NCI-H524 (cell line): ENCODE measurements around the gene ANO2.
"Not testable (repeated sequence)": the region's sequence is repeated elsewhere in the genome, so short reads cannot be mapped to it uniquely, and the experiment has no call there.

Source experiments
- DNase-seq, 2 experiments: peaks; one replicate each; lab custom pipeline; 2025; lab: John Stamatoyannopoulos, UW

Gene ANO2

DNA sequence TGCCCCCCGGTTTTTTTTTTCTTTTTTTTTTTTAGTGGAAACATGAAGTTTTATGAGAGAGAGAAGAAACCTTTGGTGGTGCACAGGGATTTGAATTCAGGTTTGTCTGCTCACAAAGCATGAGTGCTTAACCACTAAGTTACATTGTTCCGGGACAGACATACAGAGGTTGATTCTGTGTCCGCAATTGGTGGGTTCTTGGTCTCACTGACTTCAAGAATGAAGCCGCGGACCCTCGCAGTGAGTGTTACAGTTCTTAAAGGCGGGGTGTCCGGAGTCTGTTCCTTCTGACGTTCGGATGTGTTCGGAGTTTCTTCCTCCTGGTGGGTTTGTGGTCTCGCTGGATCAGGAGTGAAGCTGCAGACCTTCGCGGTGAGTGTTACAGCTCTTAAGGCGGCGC, 57.2 kb downstream of the ANO2 start:
- not testable (repeated sequence) for DNase-seq

DNA sequence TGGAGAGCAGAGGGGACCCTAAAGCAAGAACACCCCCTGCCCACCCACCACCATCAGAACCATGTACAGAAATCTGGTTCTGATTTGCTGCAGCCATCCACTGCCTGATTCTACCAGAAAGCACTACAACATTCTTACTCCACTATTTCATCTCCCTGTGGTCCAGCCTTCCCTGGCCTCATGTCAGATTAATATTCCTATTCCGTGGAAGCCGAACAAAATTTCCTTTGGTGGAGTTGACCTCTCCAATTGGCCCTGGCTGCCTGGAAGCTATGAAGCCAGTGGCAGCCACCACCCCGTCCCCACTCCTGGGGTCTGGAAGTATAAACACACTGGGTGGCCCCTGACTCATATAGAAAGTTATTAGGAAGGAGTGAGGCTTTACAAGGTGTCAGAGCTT, 60.2 kb downstream of the ANO2 start:
- no peak for DNase-seq

DNA sequence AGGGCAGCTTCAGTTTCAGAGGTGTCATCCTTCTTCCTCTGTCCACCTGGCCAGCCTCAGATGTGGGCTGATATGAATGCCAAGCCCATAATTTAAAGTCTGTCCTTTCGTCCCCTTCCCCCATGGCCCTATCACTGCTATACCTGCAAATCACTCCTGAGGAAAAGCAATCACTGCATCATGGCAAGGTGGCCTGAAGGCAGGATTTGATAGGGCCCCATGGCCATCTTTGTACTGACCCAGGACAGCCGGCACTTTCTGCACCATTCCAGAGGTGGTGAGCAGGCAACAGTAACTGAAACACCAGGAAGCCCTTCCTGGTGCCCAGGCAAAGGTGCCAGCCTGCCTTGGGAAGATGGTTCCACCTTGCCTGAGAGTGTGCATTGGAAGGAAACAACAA, 60.8 kb downstream of the ANO2 start:
- DNase-seq = no peak

DNA sequence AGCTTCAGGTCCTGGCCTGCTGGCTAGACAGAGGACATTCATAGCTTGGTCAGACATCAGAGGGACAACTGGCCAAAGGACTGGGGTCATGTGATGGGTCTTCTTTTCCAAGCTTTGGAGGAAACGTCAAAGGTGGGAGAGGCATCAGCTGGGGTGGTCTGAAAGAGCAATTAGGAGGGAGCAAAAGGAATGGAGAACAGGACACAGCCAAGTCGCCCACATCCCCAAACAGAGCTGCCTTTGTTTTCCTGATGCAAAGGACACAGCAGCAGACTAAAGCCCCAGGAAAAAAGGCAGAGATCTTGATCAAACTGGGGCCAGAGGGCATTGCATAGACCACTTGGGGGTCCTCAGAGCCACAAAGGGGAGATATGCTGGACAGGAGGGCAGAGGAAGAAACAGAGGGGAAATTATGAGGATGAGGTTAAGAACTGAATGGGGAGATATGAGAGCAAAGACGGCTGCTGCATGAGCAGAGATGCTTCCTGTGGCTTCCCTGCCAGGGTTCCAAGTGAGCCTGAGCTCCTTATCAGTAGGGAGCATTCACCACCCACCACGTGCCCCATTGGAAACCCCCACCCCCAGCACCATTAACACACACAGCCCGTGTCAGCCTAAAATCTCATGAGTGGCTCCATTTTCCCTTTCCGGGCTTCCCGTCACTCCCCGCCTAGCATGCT, 62.4 kb downstream of the ANO2 start:
- DNase-seq = no peak

DNA sequence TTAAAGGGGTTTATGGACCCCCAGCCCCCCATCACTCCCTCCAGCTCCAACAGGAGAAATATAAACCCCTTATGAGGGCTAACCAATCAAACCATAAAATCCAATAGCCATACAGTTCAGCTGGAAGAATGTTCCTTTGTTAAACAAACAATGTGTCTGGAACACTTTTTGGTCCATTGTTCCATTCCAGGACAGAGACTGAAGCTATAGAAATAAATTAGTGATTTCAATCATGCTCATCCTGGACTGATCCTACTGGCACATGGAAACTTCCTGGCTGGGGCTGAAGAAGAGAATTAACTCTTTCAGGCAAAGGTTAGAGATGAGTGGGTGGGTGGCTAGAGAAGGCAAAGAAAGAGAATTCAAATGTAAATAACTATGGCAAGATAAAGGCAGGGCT, 63.4 kb downstream of the ANO2 start:
- DNase-seq = no peak

DNA sequence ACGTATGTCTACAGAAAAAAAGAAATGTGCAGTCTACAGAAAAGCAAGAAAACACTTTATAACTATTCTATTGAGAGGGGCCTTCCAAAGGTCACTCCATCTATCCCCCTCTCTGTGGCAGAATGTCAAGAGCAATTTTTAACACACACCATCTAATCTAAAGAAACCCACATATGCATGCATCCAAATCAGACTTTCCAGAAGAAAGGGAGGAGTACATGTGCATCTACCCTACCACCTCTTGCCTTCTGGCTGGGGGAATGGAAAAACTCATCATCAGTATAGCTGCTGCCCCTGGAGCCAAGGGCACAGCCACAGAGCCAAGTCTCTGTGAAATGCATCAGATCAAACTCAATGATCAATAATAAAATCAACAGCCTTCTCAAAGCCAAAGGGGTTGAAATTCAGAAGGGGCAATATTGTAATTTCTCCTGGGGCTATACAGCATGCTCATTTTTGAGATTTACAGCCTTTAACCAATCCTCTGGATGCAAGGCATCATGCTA, 63.9 kb downstream of the ANO2 start:
- DNase-seq = no peak

DNA sequence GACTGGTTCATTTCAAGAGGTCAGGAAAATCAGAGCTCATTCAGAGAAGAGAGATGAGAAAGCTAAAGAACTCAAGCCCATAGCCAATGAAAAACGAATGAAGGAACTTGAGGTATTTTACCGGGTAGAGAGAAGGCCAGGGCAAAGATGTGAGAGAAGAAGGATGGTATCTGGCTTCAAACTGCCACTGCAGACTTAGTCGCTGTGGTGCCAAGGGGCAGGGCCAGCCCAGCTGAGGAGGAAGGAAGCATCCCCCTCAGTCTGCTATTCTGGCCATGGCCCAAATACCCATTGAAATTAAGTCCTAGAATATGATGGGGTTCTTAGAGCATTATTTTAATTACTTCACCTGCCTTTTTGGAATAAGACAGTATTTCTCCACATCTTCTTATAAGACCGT, 69.2 kb downstream of the ANO2 start:
- DNase-seq = no peak

DNA sequence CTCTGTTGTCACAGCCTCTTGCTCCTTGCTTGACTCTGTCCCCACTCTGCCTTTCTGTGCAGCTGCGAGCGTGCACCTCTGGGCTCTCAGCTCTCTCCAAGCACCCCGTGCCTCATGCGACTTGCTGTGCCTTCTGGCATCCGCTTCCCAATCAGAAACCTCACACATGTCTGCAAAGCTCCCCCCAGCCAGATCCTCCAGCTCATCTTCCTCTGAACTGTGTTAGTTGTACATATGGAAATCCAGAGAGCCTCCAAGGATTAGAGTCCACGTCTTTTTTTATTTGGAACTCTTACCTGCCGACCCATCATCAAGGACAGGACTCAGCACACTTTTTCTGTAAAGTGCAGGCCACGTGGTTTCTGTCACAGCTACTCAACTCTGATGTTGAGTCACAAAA, 70.5 kb downstream of the ANO2 start:
- no peak for DNase-seq

DNA sequence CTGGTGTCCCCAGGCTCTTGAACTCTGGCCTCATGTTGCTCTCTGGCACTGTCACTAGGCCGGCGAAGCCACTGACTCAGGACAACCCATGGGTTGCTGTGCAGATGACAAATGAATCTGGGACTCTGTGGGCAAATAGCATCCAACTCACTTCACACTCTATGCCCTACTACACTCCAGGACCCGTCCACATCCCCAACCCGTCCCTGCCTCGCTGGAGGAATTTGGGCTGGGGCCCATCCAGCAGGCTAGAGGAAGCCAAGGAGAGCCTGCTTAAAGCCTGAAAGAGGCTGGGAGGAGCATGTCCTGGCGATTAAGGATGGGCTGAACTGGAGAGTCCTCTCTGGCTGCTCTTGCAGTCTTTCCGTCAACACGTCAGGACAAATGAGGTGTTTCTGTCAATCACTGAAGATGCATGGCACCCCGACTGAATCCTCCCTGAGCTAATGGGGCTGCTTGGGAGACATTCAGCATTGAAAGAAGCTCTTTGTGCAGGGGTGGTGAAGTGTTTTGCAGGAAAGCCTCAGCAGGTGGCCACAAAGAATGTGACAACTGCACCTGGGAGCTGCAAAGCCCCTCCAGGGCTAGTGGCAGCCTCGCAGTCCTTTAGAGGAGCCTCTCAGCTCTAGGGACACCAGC, 71.7 kb downstream of the ANO2 start:
- no peak for DNase-seq

DNA sequence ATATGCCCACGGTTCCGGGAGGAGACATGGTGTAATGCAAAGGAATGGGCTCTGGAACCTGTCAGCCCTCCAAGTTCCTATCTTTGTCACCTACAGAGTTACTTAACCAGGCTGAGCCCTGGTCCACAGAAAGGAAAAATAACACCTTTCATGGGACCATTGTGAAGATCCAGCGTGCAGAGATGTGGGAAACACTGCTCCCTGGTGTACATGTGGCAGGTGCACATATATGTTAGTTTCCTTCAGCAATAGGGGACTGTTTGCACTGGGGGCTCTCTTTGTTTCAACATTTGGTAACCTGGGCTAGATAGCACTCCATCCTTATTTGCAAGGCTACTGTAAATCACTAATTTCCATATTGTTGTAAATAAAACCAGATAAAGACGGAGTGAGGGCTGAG, 72.3 kb downstream of the ANO2 start:
- DNase-seq = peak in 1 of 2 experiments; percentile 7

DNA sequence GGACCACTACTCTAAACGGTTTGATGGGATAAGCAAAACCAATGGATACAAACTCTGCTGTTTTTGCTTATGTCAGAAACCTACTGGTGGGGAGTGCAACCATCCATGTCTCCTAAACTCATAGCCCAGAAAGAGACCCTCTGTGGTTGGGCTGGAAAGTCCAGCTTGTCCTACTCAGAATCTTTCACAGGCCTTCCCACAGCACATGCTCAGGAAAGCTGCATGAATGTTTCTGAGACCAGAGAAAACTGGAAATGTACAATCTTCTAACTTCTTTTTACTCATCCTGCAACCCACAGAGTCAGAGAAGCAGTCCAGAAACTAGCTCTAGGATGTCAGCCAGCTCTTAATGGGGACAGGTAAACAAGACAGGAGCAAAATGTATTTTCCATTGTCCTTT, 73.3 kb downstream of the ANO2 start:
- no peak for DNase-seq

DNA sequence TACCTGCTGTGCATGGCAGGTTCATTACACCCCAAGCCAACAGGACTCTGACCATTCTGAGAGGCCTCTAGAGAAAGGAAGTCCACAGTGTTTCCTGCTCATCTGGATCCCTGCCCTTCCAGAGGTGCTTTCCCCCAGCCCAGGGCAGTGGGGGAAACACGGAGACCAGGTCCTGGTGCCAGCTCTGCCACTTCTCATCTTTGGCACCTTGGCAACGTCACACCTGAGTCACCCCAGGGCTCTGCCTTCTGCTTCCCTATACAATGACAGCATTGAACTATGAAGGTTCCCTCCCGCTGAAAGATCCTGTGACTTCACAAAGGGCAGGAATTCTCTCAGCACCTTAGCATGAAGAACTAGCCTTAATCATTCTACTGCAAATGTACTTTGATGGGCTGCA, 74.9 kb downstream of the ANO2 start:
- DNase-seq = no peak

DNA sequence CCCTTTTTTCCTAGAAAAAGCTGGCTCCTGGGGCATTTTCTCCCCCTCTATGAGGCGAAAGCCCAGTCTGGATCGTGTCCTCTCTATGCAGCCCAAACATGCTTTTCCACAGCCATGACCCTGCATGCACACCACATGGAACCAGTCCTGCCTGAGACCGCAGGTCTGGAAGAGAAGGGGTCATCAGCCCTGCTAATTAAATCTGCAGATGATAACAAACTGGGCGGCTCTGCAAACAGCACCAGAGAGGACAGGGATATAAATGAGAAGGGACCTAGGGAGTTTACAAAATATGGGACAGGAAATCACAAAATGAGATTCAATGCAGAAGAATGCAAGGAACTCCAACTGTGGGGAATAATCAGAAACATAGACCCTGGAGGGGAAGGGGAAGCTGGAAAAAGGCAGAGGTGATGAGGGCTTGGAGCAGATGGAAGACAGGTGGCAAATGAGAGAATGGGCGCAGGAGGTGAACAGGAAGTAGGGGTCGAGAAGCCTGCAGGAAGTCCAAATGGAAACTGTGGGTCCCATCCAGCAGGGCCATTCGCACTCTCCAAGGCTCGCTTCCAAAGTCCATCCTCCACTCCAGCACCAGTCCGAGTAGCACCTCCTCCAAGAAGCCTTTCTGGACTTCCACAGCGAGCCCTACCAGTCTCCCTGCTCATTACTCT, 76.3 kb downstream of the ANO2 start:
- DNase-seq = no peak

DNA sequence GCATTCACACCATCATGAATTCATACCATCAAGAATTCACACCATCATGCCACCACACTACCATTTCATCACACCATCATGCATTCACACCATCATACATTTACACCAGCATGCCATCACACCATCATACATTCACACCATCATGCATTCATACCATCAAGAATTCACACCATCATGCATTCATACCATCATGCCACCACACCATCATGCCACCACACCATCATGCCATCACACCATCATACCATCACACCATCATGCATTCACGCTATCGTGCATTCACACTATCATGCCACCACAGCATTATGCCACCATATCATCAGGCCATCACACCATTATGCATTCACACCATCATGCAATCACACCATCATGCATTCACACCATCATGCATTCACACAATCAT, 79.7 kb downstream of the ANO2 start:
- no peak for DNase-seq

DNA sequence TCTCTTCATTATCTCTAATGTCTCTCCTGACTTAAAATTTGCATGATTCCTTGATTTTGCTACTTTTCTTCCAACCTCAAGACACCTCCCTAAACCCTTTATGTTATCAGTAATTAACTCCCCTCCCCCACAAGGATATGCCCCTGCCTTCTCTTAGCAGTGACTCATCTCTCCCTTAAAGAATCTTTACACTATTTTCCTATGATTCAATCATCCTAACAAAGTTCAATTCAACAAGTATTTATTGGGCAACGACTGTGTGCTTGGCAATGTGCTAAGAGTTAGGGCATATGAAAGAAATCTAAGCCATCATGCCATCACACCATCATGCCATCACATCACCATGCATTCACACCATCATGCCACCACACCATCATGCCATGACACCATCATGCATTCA, 80.1 kb downstream of the ANO2 start:
- no peak for DNase-seq

DNA sequence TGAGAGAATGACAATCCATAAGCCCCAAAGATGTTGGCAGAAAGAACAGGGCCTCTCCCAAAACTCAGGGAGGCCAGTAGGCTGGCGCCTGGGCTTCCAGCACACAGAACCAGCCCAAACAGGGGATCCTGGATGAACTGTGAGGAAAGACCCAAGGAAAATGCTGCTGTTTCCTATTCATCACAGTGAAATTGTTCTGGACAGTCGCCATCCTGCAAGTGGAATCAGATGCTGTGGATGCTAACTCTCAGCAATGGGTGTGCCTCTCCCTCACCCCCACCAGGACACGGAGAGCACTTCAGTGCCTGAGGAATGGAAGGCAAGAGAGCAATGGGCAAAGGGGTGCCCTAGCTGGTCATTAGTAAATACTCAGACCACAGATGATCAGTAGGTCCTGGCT, 80.8 kb downstream of the ANO2 start:
- DNase-seq = no peak

DNA sequence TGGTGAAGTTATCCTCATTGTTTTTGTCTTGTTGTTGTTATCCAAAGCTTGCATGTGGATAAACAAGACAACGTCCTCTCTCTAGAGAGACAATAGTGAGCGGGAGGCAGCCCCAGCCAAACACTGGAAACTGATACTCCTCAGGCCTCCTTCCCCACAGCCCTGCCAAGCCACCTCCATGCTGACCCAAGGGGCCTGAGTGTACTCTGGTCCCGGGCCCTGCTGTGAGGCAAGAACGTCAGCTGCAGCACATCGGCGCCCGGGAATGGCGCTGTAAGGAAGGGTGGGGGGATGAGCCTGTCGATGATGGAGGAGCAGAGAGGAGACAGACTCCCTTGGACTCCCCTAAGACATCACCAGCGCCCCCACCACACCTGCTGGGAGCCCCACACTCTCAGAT, 83.6 kb downstream of the ANO2 start:
- DNase-seq = no peak

DNA sequence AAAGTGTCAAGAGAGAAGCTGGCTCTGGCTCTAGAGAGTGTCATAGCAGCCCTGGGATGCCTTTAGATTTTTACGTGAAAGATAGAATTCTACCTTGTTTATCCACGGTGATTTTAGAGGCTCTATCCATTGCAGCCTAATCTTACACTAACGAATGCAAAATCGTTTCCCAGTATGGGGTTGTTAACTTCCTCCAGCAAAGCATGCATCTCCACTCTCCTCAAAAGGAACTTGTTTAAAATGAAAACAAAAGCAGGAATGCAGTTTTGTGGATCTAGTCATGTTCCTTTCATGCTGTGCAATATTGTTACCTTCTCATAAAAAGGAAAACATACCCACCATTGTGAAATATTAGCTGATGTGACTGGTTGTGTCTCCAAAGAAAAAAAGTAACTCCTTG, 88.4 kb downstream of the ANO2 start:
- no peak for DNase-seq

DNA sequence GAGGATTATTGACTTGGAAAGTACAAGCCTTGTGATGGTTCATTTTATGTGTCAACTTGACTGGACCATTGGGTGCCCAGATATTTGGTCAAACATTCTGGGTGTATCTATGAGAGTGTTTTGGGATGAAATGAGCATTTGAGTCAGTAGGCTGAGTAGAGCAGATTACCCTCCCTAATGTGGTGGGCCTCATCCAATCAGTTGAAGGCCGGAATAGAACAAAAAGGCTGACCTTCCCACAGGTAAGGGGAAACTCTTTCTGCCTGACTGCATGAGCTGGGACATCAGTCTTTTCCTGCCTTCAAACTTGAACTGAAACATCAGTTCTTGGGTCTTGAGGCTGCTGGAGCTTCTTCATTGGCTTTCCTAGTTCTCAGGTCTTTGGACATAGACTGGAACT, 98.1 kb downstream of the ANO2 start:
- no peak for DNase-seq

DNA sequence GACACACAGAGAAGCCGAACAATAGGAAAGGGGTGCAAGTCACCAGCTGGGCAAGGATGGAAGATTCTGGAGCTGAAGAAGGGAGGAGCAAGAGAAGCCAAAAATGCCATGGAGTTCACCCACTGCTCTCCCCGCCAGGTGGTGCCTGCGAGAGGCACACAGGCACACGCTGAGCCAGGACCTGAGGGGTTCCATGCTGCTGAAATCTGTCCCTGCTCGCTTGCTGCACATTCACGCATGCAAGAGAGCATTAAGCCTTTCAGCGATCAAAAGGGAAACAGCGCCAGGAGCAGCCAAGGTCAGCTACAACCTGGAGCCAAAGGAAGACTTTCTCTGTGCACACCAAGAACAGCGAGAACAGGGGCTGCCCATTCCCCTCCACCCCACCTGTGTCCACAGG, 104.1 kb downstream of the ANO2 start:
- no peak for DNase-seq

DNA sequence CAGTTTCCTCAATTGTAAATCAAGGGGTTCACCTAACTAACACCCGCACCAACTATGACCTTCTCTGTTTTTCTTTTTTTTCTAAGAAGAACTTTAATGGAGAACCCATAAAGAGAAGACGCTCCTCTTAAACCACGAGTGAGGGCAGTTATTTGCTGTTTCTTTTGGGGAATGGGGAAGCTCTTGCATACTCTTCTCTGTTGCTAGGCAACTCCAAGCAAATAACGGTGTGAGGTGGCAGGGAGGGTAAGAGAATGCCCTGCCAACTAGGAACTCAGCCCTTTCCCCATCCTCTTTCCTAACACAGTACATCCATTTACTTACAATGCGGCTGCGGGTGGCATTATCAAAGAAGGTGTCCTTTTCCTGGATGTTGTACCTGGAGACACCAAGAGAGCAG, 114.9 kb downstream of the ANO2 start:
- DNase-seq = no peak

DNA sequence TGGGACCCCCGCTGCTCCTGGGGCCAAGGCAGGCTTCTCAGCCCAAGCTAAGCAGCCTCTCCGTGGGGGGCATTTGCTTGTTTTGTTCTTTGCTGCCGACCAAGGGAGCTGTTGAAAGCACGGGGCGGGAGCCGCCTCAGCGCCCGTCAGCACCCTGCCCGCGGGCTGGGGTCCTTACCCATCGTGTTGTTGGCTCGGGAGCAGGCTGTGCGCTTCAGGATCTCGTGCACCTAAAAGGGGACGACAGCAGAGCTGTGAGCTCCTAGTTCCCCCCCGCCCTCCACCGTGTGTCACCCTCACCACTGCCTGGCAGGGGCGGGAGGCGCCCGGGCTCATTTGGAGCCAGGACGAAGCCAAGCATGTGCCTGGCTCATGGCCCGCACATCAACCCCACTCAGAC, 117.5 kb downstream of the ANO2 start:
- DNase-seq = no peak

DNA sequence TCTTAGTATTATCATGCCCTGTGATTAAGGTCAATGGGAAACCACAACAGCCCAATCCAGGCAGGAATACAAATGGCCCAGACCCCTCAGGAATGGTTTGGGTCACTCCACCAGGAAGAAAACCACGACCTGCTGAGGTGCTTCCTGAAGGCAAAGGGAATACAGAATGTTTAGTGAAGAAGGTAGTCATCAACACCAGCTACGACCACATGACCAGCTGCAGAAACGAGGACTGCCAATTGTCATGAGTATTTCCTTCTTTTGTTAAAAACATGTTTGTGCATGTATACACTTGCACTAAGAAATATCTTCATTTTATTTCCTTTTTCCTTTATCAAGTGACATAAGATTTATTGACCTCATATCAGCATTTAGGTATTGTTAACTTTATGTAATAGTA, 119.3 kb downstream of the ANO2 start:
- not testable (repeated sequence) for DNase-seq
